Measurements from ENCODE around the gene RPS18.

DNA sequence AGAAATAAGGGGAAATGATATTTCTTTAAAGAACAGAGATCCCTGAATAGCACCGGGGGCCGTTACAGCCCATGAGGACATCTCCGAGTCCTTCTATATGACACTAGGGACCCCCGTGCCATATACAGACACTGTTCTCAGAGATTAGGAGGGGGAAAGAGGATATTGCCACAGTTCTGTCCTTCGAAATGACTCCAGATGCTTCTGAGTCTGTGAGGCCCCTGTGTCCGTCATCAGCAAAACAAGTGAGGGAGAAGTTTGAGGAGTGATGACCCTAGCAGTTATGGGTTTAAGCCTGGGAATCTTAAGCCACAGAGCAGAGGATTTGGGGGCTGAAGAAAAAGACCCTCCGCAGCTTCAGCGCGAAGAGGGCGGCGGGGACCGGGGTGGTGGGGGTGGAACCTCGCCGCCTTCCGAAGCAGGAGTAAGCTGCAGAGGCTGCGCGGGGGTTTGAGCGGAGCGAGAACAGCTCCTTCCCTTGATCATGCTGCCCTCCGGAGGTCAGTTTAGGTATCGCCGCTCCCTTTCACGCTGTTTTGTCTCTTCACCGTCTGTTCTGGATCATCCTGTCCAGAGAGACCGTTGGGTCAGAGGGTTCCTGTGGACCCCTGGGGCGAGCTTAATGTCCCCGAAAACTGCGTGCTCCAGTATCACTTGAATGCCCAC is 23.8 kb upstream of the RPS18 start:
- TF ChIP-seq BHLHE40 (IDR thresholded peaks at IDR 0.05; ENCODE audit: borderline replicate concordance) (no peak), FOXK2 (IDR thresholded peaks at IDR 0.05) (no peak), LEF1 (IDR thresholded peaks at IDR 0.05; ENCODE audit: borderline replicate concordance) (no peak), FOXA1 (IDR thresholded peaks at IDR 0.05) (no peak)

Data from HEK293T (cell line).